Right lobe of liver (tissue), 4 donors: Measurements from ENCODE around the gene MAP3K4.

Experiments used
- POLR2A ChIP-seq: fragments of 450-650 bp; IDR thresholded peaks from one replicate; pipeline ENCODE4 v1.6.1; 2017; ENCODE audit warnings: antibody characterized with exemption, mild to moderate bottlenecking
- TF ChIP-seq, protein P1 (sequence below), 4 donors: fragments of 200-600 bp in 3 of 4; fragments of 450-650 bp in 1 of 4; IDR thresholded peaks; one replicate each; pipeline versions ENCODE4 v1.5.1 to v1.8.0; 2016 to 2022; ENCODE audit warnings: antibody characterized with exemption in 4 of 4, mild to moderate bottlenecking in 2 of 4
- donor health status: DM: no; HTN: no; CAD: no.
- donor health status: DM: no; HTN: no; CAD: no.
- donor health status: DM: no; HTN: yes; CAD: no.

DNA sequence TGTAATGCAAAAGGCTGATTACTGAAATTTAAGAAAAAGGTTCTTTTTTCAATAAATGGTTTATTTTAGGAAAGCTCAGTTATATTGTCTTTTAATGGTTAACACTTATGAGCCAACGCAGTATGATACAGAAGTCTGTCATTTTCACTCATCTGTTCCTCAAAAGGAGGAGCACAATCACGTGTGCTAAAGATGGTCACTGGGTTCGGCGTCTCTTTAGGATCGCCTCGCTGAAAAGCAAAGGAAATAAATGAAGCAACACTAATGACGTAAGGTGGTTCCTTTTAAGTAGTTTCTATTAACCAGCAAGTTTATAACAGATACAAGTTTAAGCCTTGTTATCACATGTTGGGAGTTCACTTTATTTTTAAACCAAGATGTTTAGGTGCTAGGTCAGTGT lies 125.7 kb downstream of the MAP3K4 start:
- TF ChIP-seq, protein P1, sequence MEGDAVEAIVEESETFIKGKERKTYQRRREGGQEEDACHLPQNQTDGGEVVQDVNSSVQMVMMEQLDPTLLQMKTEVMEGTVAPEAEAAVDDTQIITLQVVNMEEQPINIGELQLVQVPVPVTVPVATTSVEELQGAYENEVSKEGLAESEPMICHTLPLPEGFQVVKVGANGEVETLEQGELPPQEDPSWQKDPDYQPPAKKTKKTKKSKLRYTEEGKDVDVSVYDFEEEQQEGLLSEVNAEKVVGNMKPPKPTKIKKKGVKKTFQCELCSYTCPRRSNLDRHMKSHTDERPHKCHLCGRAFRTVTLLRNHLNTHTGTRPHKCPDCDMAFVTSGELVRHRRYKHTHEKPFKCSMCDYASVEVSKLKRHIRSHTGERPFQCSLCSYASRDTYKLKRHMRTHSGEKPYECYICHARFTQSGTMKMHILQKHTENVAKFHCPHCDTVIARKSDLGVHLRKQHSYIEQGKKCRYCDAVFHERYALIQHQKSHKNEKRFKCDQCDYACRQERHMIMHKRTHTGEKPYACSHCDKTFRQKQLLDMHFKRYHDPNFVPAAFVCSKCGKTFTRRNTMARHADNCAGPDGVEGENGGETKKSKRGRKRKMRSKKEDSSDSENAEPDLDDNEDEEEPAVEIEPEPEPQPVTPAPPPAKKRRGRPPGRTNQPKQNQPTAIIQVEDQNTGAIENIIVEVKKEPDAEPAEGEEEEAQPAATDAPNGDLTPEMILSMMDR (IDR thresholded peaks at IDR 0.05), result no peak
- no peak for TF ChIP-seq POLR2A
